GM18505 (cell line): ENCODE data around the gene SH2B3.
"Not testable (repeated sequence)": the region's sequence is repeated elsewhere in the genome, so short reads cannot be mapped to it uniquely, and the experiment has no call there.

Experiments used
- ATAC-seq: cut with Tn5 transposase; IDR thresholded peaks from one replicate; pipeline ENCODE4 v1.9.1; 2021; ENCODE audit not compliant: unreplicated experiment
- POLR2A ChIP-seq: IDR thresholded peaks from 4 replicates; pipeline ENCODE4 v1.6.1; 2011; ENCODE audit warnings: borderline replicate concordance; ENCODE audit not compliant: insufficient read depth, insufficient read length; ENCODE audit errors: extremely low read depth

SH2B3 gene

DNA sequence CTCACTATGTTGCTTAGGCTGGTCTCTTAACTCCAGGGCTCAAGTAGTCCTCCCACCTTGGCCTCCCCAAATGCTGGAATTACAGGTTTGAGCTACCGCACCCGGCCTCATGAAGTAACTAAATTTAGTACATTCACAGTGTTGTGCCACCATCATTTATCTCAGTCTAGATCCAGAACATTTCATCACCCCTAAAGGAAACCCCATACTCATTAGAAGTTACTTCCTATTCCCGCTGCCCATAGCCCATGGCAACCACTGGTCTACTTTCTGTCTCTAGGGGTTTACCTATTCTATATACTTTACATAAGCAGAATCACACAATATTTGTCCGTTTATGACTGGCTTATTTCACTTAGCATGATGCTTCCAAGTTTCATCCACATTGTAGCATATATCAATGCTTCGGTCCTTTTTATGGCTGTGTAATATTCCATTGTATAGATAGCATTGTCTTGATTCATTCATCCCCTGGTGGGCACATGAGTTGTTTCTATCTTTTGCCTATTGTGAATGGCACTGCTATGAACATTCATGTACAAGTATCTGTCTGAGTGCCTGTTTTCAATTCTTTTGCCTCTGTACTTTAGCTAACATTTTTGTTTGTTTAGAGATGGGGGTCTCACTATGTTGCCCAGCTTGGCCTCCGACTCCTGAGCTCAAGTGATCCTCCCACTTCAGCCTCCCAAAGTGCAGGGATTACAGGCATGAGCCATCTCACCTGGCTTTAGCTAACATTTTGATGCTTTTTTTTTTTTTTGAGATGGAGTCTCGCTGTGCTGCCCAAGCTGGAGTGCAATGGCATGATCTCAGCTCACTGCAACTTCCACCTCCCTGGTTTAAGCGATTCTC, 10.2 kb upstream of the SH2B3 start:
- no peak for ATAC-seq
- TF ChIP-seq POLR2A, result no peak

DNA sequence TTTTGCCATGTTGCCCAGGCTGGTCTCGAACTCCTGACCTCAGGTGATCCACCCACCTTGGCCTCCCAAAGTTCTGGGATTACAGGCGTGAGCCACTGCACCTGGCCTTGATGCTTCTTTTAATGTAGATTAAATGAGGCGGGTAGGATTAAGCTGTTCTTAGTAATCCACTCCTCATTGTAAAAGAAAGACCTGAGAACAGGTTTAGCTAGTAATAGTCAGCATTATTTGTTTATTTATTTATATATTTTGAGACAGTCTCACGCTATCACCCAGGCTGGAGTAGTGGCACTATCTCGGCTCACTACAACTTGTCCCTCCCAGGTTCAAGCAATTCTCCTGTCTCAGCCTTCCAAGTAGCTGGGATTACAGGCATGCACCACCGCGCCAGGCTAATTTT, 9.5 kb upstream of the SH2B3 start:
- ATAC-seq, result not testable (repeated sequence)

DNA sequence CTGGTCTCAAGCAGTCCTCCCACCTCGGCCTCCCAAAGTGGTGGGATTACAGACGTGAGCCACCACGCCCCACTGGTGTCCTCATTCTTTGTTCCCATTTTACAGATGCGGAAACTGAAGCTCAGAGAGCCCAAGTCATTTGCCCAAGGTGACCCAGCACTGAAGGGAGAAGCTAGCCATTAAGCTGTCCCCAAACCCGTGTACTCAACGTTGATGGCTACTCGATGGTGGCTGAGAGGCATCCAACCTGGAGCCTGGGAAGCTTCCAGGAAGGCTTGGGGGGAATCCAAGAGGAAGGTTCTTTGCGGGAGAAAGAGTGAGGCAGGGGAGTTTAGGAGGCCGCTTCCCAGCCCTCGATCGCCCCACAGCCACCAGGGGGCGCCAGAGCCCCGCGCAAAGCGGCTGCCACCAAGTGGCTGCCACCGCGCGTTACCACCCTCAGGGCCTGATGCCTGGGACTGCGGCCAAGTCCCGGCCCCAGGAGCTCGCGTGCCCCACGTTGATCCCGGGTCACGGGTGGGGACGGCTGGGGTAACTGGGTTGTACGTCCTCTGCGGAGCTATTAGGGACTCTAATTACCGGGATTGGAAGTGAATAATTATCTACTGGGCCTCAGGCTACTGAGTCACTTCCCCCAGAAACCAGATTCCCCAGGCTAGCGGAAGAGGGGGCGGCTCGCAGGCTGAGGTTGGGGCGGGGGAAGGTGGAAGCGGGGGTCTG, 8.8 kb upstream of the SH2B3 start:
- no peak for TF ChIP-seq POLR2A
- ATAC-seq, result peak; percentile 53

DNA sequence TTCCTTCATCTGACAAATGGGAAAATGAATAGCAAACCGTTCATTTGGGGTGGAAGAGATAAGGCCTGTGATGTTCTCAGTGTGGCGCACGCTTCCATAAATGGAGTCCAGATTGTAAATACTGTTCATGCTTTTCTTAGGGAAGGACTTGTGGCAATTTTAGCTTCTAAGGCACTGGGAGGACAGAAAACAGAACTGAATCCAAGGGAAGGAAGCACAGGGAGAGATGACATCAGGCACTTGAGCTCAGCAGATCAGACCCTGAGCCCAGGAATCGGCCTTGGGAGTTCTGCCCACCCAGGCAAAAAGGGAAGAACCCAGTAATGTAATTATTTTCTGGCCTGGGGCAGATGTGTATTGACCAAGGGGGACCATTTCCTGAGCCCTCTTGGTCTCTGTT, 7.2 kb upstream of the SH2B3 start:
- no peak for ATAC-seq
- TF ChIP-seq POLR2A, result no peak

DNA sequence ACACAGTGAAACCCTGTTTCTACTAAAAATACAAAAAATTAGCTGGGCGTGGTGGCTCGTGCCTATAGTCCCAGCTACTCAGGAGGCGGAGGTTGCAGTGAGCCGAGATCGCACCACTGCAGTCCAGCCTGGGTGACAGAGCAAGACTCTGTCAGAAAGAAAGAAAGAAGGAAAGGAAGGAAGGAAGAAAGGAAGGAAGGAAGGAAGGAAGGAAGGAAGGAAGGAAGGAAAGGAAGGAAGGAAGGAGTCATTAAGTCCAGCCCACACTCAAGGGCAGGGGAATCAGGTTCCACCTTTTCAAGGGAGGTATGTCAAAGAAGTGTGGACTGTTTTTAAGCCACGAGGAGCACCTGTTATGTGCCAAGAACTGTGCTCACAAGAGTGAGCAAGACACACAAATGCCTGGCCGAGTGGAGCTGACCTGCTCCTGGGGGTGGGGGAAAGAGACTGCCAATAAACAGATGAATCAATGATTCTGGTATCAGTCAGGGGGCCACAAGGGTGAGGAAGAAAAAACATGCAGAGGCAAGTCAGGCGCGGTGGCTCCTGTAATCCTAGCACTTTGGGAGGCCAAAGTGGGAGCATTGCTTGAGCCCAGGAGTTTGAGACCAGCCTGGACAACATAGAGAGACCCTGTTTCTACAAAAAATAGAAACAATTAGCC, 5.8 kb upstream of the SH2B3 start:
- not testable (repeated sequence) for ATAC-seq

DNA sequence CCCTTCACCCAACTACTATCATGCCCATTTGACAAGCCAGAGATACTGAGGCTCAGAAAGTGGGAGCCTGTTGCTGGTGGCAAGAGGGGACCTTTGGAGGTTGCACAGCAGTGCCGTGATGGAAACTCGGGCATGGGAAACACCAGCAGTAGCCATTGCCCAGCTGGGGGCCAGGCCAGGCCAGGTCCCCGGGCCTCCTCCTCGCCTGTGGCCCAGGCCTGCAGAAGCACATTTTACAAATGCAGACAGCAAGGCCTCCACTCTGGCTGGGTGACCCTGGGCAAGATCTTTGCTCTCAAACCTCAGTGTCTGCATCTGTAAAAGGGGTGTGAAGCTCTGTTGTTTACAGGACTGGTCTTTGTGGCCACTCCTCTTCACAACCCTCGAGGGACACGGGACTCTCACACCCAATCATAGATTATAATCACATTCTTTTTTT, 4.5 kb upstream of the SH2B3 start:
- ATAC-seq, result no peak
- no peak for TF ChIP-seq POLR2A

DNA sequence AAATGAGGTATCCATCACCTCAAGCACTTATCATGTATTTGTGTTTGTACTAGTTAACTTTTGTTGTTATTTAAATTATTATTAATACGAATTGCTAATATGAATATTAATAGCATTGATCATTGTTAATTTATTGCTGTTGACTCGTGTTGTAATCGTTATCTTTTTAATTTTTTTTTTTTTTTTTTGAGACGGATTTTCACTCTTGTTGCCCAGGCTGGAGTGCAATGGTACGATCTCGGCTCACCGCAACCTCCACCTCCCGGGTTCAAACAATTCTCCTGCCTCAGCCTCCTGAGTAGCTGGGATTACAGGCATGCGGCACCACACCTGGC, 3.3 kb upstream of the SH2B3 start:
- not testable (repeated sequence) for ATAC-seq

DNA sequence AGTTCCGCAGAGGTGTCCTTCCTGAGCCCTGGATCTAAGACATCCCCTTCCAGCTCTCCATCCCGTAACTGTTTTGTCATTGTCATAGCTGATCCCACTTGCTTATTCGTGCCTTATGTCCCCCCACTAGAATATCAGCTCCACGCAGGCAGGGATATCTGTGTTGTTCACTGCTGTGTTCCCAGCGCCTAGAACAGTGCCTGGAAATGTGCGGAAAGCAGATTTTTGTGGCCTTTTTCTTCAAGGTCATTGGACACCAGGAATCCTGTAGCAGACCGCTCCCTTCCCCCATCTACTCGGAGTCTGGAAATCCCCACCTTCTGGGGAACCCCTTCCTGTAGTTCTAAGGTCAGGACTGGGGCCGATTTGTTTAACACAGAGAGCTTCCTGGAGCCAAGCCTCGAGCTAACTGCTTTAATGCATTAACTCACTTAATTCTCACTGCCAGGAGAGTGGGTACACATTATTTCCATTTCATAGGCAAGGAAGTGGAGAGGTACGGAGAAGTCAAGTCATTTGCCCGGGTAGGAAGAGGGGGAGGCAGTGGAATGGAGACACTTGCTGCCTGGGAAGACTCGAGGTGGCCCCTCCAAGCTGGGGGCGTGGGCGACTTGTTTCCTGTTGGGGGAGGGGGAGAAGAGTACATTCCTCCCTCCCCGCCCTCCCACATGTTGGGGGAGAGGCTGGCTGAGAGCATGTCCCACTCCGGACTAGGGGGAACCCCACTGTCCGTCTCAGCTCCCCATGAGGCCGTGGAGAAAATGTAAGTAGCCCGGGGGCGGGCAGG, 1.2 kb upstream of the SH2B3 start:
- ATAC-seq, result no peak
- TF ChIP-seq POLR2A, result no peak

DNA sequence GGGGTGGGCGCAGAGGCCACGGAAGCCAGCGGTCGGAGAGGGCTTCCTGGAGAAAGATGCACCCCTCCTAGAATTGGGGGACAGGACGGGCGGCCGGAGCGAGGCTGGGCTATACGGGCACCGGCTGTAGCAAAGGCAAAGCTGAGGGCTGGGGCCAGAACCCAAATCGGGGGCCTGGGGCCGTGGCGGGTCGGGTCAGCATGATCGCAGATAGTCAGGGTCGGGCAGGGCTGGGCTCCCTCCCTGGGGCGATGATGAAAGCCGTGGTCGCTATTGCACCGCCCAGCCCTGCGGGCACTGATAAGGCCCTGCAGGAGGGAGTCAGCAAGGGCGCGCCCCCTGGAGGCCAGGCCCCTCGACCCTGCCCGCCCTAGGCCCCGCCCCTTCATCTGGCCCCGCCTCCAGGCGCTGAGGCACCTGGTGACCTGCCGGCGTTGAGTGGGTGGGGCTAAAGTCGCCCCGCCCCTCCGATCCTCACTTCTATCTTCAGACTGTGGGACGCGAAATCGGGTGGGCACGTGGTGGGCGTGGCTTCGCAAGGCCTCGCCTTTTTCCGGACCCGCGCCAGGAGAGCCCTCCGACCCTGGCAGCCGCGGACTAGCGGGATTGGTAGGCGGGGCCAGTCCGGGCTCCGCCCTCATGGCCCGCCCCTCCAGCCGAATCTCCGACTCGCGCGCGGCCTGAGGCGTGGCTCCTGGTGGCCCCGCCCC, 419 bp upstream of the SH2B3 start:
- ATAC-seq, result peak; percentile 63
- TF ChIP-seq POLR2A, result peak; percentile 69

DNA sequence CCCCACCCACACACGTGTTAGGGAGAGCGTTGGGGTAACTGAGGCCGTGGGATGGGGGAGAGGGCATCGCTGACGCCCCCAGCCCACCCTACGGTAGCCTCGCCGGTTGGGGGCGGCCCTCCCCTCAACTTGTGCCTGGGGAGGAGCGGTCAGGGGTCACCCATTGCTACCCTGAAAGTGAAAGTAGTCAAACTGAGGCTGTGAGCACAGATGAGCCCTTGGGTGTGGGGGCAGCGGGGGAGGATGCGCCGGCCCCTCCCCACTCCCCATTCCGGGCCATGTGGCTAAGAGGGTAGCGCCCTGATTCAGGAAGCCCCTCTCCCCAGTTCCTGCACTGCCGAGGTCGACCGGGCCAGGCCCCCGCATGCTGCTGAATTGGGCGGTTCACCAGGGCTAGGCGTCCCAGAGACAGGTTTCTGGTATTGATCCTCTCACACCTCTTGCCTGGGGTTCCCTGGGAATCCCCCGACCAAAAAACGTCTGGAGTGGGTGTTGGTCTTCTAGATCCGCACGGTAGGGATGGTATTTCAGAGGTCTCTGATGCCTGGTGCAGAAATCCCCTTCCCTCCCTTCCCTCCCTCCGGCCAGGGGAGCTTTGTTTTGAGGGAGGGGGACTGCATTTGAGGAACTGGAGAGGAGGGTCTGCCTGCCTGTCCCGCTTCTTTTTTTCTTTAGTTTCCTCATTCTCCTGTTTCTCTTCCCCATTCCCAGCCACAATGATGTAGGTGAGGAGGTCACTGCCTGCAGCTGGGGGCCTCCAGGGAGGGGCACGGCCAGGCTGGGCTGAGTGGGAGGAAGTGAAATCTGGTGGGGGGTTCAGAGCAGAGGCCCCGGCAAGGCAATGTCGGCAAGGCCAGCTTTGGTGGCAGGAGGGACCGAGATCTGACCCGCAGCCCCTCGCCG, 1.0 kb downstream of the SH2B3 start:
- no peak for TF ChIP-seq POLR2A
- ATAC-seq, result no peak

DNA sequence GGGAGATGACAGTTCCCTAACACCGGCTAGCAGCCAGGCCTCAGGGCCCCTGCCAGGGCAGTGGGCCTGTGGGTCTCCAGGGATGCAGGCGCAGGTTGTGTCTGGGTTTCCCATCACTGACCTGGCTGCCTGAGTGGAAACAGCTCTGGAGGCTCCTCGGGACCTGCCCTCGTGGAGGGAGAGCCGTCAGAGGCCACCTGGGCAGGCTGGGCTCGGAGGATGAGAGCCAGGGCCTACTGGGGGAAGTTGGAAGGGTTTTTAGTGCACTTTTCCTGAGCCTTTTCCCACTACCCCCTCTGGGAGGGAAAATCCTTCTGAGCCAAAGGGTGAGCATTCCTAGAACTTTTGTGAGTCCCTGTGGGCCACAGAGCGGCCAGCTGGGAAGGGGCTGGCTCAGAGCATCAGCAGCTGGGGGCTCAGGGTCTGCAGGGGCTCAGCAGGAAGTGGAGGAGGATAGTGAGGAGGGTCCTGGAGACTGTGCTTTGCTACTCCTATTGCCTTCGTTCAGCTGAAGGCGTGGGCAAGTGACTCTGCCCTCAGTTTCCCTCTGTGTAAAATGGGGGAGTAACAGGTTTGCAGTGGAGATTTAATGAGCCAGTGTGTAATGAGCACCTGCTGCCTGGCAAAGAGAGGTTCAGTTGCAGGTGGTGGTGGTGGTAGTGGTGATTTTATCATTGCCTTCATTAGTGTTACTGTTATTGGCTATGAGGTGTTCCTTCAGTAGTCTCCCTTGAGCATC, 1.8 kb downstream of the SH2B3 start:
- no peak for TF ChIP-seq POLR2A
- no peak for ATAC-seq

DNA sequence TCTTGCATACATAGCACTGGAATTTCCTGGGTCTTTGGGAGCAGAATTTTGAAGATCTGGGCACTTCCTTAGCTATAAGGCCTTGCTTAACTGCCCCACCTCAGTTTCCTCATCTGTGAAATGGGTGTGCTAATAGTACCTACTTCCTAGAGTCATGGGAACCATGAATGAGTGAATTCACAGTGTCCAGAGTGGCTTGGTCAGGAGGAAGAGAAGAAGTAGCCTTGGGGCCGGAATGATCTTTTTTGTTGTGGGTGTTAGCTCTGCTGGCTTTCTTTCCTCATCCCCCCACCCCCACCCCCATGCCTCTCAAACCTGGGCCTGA, 2.4 kb downstream of the SH2B3 start:
- ATAC-seq, result no peak
- TF ChIP-seq POLR2A, result no peak
